Activated CD4-positive, alpha-beta T cell treated with anti-CD3 and anti-CD28 coated beads, Interleukin-2, Interleukin-6, amounts not matched to agents 100 ng/mL and 50 ng/mL, durations not matched to agents 16 hours and 8 hours (primary cell): Measurements from ENCODE around the gene CEP104.

Source experiments
- DNase-seq: peaks from one replicate; pipeline ENCODE4 v3.0.0-alpha.2; 2020

CEP104 gene

DNA sequence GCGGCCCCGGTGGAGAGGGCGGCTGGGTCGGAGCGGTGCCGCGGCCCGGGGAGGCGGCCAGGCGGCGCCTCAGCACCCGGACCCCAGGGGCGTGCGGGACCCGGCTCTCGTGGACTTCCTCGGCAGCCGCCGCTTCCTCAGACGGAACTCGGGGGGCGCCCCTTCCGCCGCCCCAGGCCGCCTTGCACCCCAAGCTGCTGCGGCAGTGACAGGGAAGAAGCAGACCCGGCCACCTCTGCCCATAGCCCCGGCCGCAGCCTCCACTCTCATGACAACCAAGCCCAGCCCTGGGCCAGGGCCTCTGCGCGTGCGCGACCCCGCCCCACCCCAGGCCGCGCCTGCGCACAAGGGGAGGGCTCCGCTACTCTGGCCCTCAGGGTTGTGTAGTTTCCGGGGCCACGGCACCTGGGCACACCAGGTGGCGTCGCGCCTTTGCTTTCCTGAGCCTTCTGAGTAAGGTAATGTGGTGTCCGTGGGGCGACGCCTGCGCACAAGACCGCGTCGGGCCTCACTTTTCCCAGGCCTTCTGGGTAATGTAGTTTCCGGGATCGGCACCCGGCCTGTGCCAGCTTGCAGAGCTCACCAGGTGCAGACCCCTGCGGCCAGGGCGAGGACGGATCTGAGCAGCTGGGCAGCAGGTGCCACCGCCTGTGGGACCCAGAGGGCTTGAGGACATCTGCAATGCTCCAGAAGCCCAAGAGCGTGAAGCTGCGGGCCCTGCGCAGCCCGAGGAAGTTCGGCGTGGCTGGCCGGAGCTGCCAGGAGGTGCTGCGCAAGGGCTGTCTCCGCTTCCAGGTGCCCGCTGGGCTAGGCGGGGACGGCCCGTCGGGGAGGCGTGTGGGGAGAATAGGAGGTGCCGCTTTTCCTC lies at the start of gene CEP104, which contains the start of gene DFFB:
CEP104 (minus strand) TSS at position 289 of the 868 bp plus-strand sequence. CDS start 4,804 bp downstream, outside the sequence.
DFFB (plus strand) TSS at position 554 of the 868 bp plus-strand sequence; CDS start at position 682, 128 bp downstream.
- peak; percentile 98 for DNase-seq

DNA sequence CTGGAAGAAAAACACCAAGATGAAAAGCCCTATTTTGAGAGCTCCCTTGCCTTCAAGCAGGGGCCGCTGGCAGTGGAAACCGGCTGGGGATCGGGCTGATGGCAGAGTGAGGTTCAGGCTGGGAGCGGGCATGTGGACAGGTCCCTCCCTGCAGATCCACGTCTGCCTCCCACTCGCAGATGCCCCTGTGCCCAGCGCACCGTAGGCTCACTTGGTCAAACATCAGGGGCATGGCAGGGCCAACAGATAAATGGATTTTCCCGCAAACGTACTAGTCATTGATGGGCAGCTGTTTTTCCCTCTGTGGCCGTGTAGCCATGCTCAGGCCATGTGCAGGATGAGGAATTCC lies 49.6 kb upstream of the CEP104 start:
- DNase-seq: no peak

DNA sequence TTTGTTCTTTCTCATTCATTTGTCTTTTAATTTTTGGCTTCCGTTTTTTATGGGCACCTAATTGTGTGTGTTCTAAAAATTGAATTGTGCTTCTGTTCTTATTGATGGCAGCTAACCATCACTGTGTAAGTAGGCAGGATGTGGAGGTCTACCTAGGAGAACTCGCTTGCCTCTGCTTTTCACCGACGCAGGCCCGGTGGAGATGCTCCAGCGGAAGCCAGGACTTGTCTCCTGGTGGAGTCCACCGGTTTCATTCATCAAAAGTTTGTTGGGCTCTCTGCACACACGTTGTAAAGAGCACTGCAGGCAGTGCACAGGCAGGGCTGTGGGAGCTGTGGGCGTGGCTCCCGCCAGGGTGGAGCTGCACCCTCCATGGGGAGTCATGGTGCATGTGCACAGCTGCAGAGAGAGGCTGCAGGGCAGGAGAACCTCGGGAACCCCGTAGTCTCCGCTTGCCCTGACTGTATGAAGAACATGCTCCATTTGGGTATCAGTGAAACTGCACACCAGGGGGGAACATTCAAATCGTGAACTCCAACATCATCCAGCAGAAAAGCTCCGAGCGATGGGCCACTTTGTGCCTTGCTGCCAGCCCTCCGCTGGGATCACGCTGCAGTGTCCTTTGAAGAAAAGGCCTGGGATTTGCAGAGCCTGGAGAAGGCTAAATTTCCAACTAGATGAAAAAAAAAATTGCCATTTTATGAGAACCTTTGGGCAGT lies 49.1 kb upstream of the CEP104 start:
- no peak for DNase-seq

DNA sequence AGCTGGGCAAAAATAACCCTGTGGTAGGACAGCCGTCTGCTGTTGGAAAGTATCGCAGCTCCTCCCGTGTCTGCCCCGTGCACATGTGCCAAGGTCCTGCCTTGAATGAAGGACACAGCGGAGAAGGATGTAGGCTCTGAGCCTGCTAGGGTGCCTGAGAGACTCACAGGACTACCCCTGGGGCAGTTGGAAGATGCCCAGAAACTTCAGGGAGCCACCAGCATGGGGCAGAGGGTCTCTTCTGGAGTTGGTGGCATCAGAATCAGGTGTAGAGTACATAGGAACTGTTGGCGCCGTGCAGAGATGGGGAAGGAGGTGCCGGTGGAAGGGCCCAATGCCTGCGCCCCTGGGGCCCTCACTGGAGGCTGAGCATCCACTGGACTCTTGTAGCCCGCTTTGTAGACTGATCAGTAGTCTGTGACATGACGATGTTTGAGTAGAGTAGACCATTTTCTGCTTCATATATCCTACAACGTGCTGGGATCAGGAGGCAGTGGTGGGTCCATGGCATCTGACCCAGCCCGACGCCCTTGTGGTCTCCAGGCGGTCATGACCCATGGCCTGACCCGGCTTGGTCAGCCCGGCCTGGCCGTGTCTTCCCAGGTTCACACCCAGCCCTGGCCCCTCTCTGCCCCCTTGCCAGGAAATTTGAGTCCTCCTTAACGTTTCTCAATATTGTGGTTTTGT lies 48.4 kb upstream of the CEP104 start:
- no peak for DNase-seq

DNA sequence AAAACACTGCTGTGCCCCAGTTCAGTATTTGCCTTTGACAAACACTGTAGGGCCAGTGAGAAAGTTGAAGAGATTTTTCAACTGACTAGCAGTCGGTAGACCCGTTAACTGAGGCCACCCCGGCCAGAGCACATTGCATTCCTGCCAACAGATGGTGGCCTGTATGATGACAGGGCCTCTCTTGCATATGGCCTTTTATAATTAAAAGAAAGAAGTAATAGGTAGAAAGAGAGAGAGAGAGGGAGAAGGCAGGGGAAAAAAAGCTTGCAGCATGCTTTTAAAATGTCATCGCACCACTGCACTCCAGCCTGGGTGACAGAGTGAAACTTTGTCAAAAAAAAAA lies 47.8 kb upstream of the CEP104 start:
- DNase-seq: no peak

DNA sequence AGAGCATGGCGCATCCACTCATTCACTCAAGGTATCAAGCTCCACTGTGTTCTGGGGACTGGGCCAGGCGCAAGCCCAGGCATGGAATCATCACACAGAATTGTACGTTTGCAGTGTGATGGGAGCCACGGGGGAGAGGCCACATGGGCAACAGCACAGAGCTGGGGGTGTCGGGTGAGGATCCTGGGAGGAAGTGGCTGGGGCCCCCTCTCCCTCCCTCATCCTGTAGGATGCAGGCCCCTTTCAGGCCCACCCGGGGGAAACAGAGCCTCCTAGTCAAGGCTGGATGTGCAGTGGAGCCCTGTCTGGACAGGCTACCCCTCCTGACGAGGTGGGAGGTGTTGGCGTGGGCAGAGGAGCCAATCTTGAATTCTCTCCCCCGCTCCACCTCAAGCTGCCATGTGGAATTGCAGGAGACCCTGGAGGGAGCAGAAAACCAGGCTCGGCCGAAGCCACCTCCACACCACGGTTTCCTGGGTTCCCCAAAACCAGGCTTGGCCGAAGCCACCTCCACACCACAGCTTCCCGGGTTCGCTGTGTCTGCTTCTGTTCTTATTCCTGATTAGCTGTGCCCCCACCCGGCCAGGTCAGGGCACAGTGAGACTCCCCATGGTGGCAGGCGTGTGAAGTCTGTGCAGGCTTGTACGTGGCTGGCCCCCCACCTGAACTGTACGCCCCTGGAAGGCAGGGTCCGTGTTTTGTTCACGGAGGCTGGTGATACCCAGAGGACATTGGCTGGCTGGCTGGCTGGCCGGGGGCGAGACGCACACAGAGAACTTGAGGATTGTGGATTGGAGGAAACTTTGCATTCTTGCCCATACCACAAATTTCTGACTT lies 47.2 kb upstream of the CEP104 start:
- no peak for DNase-seq

DNA sequence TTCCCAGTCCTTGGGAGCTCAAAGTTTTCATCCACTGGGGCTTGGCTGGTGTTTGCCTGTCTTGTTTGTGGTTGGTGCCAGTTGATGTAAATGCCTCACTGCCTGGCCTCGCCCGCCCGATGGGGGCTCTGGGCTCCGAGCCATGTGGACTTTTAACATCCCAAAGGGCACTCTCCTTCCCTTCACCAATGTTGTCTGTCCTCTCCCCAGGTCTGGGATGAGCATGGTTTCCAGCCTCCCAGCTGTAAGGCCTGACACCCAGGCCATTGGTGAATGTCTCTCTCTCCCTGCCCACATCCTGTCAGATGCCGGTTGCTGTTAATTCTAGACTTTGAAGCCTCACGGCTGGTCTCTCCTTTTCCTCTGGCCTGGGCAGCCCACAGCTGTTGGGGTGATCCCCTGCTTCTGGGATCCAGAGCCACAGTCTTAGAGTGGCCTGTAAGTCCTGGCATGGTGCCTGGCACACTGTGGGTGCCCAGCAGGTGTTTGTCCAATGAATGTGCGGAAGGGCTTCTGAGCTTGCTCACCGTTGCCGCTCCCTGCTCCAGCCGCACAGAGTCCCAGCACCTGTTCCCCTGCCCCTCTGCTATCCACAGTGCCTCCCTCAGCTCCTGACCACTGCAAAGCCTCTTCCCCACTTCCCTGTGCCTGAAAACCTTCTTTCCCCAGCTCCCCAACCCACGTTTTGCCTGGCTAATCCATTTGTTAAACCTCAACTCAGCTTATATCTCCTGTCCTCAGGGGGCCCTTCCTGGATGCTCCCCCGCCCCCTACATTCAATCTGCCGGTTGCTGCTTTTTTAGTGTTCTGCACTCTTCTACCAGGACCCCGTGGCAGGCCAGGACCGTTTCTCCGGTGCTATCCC lies 46.4 kb upstream of the CEP104 start:
- DNase-seq: peak; percentile 22

DNA sequence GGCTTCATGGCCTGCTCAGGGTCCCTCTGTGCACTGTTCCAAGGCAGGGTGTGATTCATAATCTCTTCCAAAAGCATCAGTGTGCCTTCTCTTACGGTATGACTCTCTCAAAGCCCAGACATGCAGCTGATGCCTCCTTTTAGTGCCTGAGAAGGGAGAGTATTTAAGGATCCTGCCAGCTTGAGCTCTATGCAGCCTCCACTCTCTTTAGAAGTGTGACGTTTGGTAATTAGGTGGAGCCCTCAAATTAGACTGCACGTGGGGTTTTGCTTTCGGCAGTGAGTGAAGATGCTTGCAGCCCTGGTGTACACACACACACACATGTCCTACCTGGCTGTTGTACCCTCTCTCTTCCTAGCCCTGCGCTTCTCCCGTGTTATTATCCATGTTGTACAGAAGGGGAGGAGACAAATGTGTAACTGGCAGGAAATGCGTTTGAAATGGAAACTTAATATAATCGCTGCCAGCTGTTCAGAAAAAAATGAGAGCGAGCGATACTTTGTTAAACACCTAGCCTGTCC lies 45.6 kb upstream of the CEP104 start:
- DNase-seq: peak; percentile 28

DNA sequence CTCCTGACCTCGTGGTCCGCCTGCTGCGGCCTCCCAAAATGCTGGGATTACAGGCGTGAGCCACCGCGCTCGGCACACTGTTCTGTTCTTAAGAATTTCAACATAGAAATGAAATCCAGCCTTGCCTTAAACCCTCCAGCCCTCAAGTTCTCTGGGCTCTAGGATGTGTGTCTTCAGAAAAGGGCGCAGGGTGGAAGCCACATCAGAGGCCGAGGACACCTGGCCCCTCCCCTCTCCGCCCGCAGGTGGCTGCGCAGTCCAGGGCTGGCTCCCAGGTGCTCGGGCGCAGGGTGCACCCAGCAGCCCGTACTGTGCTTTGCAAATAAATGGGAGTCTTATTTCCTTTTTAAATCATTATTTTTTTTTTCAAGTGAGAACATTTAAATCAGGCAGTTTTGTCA lies 45.1 kb upstream of the CEP104 start:
- no peak for DNase-seq

DNA sequence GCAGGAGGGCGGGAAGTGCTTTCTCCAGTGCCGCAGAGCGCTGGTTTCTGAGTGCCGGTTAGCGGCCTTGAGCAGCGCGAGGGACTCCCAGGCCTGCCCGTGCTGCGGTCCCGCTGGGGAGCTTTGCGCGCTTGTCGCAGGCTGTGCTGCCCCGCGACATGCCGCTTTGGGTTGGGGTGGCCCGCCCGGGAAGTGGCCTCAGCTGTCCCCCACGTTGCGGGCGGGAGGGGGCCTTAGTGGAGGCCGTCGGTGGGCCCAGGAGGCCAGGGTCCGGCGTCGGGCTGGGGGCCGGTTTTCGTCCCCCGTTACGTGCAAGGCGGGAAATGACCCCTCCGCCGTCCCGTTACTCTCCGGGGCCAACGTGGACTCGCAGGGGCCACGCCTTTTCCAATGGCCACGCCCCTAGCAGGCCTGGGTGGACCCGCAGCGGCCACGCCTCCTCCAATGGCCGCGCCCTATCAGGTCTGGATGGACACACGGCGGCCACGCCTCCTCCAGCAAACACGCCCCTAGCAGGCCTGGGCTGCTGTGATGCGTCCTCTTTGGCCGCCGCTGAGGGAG lies 44.0 kb upstream of the CEP104 start:
- peak; percentile 96 for DNase-seq

DNA sequence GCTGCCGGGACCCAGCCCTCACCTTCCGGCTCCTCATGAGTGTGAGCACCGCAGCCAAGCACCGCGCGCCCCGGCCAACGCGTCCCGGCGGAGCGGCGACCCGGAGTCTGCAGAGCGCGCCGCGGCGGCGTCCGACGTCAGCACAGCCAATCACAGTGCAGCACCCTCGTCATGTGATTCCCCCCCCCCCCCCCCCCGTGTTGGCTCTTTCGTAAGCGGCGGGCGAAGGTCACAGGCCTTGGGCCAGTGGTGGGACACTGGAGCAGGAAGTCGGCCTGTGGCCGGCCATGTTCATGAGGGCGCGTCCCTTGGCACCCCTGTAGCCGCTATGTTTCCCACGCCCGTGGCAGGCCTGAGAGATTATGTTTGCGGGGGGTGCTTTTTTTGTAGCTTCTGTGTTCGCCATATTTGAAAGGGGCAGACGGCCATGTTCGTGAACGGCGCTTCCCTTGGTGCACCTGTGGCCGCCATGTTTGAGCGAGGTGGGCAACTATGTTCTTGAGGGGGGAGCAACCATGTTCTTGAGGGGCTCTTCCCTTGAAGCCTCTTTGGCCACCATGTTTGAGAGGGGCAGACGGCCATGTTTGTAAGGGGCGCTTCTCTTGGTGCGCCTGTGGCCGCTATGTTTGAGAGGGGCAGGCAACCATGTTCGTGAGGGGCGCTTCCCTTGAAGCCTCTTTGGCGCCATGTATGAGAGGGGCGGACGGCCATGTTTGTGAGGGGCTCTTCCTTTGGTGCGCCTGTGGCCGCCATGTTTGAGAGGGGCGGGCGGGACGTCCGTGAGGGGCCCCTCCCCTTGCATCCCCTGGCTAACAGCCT lies 43.3 kb upstream of the CEP104 start, which contains the start of gene C1orf174:
C1orf174 (minus strand) TSS at position 123 of the 819 bp plus-strand sequence; CDS start at position 37, 86 bp downstream.
- peak; percentile 95 for DNase-seq

DNA sequence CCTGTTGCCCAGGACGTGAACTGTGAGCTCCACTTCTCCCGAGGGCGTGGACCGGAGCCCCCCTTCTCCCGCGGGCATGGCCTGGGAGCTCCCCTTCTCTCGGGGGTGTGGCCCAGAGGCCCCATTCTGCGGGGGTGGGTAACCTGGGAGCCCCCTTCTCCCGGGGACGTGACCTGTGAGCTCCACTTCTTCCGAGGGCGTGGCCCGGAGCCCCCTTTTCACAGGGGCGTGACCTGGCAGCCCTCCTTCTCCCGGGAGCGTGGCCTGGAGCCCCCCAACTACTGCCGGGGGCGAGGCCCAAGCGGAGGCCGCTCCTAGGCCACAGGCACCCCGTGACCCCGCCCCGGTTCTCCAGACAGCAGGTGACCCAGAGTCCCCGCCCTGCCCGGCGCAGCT lies 42.7 kb upstream of the CEP104 start:
- DNase-seq: no peak

DNA sequence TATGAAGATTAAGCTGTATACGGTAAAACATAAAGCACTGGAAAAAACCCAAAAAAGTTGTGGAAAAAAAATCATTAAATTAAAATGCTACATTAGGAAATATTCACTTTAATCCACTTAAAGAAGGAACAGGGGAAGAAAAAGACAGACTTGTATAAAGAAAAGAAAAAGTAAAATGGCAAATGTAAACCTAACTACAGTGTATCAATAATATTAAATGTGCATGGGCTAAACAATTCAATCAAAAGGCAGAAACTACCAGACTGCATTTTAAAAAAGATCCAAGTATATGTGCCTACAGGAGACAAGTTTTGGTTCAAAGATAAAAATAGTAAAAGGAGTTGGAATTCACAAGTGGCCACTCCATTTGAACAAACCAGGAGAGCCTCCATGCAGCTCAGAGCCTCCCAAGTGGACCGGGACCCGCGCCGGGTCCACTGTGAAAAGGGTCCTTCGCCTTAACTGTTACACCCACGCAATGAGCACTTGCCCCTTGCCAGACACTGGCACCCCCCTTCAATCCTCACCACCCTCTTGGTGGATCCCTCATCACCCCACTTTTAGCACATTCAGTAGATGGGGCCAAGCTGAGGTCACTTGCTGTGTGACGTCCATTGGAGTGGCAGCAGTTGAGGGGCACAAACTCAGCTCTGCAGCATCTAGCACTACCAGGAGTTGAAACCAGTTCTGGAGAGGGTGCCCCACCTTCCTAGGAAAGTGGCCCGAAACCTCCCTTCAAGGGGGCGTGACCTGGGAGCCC lies 42.2 kb upstream of the CEP104 start:
- no peak for DNase-seq

DNA sequence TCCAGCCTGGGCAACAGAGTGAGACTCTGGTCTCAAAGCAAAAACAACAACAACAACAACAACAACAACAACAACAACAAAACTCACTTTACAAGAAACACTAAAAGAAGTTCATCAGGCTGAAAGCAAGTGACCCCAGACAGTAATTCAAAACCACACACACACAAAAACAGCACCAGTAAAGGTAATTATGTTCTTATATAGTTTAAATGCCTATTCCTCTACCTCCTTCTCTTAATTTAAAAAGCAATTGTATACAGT lies 41.4 kb upstream of the CEP104 start:
- no peak for DNase-seq

DNA sequence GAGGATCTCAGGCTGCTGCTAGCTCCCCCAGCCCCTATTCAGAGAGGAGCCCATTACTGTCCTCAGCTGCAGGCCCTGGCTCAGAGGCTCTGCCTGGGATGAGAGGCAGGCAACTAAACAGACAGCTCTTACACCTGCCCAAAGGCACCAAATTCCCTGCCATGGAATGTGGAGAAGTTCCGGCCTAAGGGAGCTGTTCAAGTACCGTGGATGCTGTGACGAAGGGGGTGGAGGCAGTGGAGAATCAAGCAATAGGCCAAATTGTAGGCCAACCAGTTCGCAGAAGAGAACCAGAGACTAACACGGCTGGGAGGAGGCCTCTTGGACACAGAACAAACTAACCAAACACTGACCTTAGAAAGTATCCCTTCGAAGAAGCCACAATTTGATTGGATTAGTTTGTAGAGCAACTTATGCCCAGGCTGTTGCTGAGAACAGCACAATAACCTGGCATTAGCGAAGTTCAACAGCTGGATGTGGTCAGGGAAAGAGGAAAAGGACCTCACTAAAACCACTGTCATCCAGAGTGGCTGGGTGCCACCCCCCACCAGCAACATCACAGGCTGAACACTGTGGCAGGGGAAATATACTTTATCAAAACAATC lies 39.5 kb upstream of the CEP104 start:
- DNase-seq: no peak

DNA sequence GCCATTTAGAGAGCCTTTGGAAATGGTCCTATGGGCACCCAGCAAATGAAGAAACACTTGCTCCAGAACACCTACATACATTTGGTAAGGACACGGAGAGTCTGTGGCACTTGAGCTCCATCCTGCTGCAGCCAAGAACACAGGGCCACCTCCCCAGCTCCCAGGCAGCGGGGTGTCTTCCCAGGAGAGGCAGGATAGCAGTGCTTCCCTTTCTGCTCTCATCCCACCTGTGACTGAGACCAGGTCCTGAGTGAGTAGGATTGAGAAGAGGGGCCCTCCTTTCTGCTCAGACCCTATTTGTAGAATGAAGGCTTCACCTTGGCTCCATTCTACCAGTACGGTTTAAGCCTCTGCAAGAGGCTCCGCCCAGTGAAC lies 38.9 kb upstream of the CEP104 start:
- DNase-seq: no peak

DNA sequence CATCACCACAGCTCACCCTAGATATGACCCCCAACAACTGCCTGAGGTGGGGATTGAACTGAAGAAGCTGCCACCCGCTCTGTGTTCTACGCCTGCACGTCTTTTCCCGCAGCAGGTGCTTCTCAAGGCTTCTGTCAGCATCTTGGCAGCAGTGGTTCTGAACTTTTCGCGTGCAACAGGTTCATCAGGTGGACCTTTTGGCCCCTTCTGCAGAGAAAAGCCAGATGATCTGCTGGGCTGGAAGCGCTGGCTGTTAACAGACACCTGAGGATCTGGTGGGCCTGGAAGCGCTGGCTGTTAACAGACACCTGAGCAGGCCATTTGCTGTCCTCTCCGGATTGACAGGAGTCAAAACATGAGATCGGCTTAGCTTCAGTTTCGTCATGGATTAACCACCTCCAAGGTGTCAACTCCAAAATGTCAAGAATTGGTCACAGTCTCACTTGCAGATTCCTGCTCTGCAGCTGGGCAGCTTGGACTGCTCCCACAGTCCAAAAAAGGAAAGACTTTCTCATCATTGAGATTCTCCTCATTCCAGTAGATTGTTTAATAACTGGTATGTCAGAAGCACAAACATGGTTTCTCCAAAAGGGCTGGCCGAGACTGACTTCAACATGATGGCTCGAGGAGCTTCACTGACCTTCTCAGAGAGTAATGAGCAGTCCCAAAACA lies 38.4 kb upstream of the CEP104 start:
- DNase-seq: no peak

DNA sequence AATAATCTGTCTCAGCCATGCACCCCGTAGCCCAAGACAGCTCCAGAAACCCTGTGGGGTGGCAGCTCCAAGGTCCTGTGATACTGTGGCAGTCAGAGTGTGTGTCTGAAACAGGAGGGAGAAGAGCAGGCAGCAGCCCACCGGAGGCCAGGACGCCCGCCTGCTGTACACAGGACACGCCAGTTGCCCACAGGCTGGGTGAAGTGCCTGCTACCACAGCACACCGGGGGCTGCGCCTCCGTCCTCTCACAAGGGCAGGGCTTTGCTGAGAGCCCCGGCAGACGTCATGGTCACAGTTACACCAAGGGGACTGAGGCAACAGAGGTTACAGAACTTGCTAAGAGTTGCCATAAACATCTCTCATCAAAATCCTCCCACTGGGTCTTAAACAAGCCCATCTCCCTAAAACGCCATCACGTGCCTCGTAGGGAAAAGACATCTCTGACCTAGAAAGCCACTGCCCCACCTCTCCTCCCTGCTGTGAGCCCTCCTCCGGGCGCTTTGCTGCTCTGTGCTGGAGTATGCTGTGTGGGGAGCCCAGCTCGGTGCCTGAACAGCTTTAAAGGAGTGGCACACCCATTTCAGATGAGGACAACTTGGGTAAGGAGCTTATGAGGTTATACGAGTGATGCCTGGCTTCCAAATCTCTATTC lies 37.7 kb upstream of the CEP104 start:
- no peak for DNase-seq
